Stimulated activated CD8-positive, alpha-beta memory T cell treated with anti-CD3 and anti-CD28 coated beads, Interleukin-12 subunit alpha, Interleukin-12 subunit beta, amount 100 ng/mL, for 4 hours (primary cell): ENCODE measurements around the gene USP37.

ENCODE experiments used
- DNase-seq: peaks from one replicate; pipeline ENCODE4 v3.0.0-alpha.2; 2020; ENCODE audit warnings: low read depth

Gene USP37

GRCh38 chr2:218401890-218402289 lies 166.3 kb downstream of the USP37 start:
- no peak for DNase-seq

GRCh38 chr2:218400930-218401881 lies 166.9 kb downstream of the USP37 start:
- no peak for DNase-seq
